ENCODE measurements around the gene SPNS3. TPM values are rescaled to one million over a fixed set of nuclear protein-coding genes. Genes with fewer than 3 reads are reported as not detected.
A peak's percentile ranks its signal among the peaks of the same experiment; 100 is the strongest.

SPNS3 gene
- polyA plus RNA-seq, 2 of the 4 experiments (the other 2 are of a cell fraction), result not detected

DNA sequence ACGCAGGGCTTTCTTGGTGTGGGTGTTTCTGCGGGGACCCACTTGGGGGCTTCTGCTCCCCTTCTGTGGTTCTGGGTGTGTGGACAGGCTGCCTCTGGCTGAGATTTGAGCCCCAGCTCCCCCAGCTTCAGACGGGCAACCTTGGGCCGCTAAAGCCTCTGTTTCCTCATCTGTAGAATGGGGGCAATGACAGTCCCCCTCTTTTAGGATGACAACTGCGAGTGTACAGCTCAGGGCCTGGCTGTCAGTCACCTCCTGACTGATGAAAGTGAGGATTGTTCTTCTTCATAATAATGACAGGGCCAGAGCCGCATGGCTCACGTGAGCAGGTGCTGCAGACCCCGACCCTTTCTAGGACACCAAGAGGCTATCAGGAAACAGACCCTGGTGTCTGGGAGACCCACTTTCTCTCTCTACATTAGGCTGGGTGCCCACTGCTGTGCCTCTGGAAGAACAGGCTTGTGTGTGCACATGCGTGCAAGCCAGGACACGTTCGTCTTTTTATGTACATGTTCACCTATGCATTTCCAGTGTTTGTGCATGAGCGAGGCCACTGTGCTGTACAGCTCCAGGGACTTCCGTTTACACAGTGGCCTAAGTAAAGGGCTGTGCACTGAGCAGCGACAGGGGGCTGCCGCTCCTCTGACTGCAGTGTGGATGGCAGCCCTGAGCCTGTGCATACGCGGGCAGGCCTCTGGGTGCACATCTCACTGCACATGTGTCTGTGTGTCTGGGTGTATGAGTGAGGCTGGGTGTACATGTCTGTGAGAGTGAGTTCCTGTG is 4.6 kb downstream of the SPNS3 start (continued):
- TF ChIP-seq CHD2 (IDR thresholded peaks at IDR 0.05; ENCODE audit: low read length, partially characterized antibody) (no peak), RNF2 (IDR thresholded peaks at IDR 0.05; ENCODE audit: borderline replicate concordance, low read depth) (no peak), BHLHE40 (IDR thresholded peaks at IDR 0.05; ENCODE audit: low read depth, low read length) (no peak)

DNA sequence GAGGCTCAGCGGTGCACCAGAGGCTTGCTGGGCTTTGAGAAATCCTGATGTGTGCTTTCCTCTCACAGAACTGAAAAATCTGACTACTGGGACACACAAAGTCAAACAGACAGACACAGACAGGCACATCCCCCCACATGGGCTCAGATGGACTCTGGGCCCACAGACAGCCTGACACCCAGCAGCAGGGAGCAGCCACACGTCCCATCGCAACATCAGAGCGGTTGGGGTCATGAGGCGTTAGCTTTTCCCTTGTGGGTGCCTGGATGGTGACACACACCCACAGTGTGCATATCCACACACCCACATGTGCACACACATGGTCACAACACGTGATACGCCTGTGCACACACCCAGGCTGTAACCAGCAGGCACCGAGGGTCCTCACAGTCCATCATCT is 6.3 kb downstream of the SPNS3 start:
- Histone ChIP-seq H3K4me1 (peaks cover 4% of the 10 kb centered on the region), H3K4me2 (no peak overlapping the region), H3K27ac (no peak overlapping the region), H3K9me3 (no peaks in the 10 kb centered on the region), H3K4me3 (no peak overlapping the region)
- ATAC-seq (no peak), FAIRE-seq (no peak), DNase-seq (ENCODE audit: low read depth in 1 of 2, low spot score in 1 of 2) (no peak)
- TF ChIP-seq NR3C1 (IDR thresholded peaks at IDR 0.05) (no peak), ZNF302 (CRISPR knock-in tag; IDR thresholded peaks at IDR 0.05) (no peak), EHMT2 (IDR thresholded peaks at IDR 0.05; ENCODE audit: low read depth) (no peak), JUN (IDR thresholded peaks at IDR 0.05) (no peak), EP300 (IDR thresholded peaks at IDR 0.05) (no peak), JUNB (IDR thresholded peaks at IDR 0.05) (no peak), ZC3H11A (IDR thresholded peaks at IDR 0.05) (no peak), KDM1A (IDR thresholded peaks at IDR 0.05; ENCODE audit: low read depth) (no peak), NFE2L2 (conservative IDR thresholded peaks at IDR 0.05; ENCODE audit: low read length) (no peak), HOXB13 (CRISPR knock-in tag; IDR thresholded peaks at IDR 0.05; ENCODE audit: low read depth) (no peak), POLR2A (IDR thresholded peaks at IDR 0.05; ENCODE audit: low read length) (no peak), TP53 (CRISPR knock-in tag; IDR thresholded peaks at IDR 0.05) (no peak), ZSCAN20 (CRISPR knock-in tag; IDR thresholded peaks at IDR 0.05) (no peak), CEBPB (IDR thresholded peaks at IDR 0.05) (no peak)
- TF ChIP-seq, protein P1, sequence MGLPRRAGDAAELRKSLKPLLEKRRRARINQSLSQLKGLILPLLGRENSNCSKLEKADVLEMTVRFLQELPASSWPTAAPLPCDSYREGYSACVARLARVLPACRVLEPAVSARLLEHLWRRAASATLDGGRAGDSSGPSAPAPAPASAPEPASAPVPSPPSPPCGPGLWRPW (IDR thresholded peaks at IDR 0.05), result no peak
- TF ChIP-seq, protein P2, sequence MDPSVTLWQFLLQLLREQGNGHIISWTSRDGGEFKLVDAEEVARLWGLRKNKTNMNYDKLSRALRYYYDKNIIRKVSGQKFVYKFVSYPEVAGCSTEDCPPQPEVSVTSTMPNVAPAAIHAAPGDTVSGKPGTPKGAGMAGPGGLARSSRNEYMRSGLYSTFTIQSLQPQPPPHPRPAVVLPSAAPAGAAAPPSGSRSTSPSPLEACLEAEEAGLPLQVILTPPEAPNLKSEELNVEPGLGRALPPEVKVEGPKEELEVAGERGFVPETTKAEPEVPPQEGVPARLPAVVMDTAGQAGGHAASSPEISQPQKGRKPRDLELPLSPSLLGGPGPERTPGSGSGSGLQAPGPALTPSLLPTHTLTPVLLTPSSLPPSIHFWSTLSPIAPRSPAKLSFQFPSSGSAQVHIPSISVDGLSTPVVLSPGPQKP (IDR thresholded peaks at IDR 0.05; ENCODE audit: low read depth, low read length), result no peak
- ChIA-PET CTCF (interaction anchor here (13.1 kb wide), 1 partner anchor 19 kb away, joined by 126 read pairs; no protein-coding TSS in a partner anchor), POLR2A (no interaction called here)
- 73% methylated on average over 7 of the region's 8 CpGs for WGBS (ENCODE audit: missing lambda C conversion rate)

DNA sequence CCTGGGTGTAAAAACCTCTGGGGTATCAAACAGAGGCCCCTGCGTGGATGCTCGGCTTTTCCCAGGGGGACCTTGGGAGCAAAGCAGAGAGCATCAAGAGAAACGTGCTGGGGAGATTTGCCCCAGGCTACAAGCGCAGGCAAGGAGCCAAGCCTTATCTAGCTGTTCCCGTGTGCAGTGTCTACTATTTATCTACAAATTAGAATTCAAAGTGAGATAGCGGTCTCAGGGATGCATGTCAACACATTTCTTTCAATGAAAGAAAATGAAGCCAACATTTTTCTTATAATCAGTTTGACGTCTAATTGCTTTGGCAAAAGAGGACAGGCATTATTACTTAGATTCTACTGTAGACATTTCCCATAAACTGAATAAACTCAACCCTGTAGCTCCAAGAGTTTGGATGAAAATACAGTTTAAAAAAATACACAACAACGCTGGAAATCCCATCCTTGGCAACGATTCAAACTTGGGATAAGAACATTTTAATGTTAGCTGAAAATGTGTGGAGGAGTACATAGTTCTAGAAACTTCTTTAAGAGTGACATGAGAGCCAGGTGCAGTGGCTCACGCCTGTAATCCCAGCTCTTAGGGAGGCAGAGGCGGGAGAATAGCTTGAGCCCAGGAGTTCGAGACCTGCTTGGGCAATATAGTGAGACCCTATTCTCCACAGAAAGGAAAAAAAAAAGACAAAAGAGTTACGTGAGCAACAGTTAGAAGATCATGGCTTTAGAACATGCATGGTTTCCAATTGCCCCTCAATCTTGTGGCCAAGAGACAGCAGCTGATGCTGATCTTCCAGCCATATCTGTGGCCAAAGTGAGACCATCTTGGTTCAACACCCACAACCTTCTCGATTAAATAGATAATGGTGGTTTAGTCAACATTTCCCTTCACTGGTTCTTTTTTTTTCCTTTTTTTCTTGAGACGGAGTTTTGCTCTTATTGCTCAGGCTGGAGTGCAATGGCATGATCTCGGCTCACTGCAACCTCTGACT is 7.2 kb downstream of the SPNS3 start:
- H3K4me3 ChIP-seq, result no peak overlapping the region
- H3K4me2 ChIP-seq, result no peak overlapping the region
- no peak for TF ChIP-seq MAZ (IDR thresholded peaks at IDR 0.05; ENCODE audit: borderline replicate concordance, low read depth, low read length)
- TF ChIP-seq HEYL (CRISPR knock-in tag; IDR thresholded peaks at IDR 0.05), result no peak
- TF ChIP-seq MYC (IDR thresholded peaks at IDR 0.05; ENCODE audit: borderline replicate concordance, low read length), result no peak
- TF ChIP-seq RARB (CRISPR knock-in tag; IDR thresholded peaks at IDR 0.05), result no peak
- TF ChIP-seq, protein P3, sequence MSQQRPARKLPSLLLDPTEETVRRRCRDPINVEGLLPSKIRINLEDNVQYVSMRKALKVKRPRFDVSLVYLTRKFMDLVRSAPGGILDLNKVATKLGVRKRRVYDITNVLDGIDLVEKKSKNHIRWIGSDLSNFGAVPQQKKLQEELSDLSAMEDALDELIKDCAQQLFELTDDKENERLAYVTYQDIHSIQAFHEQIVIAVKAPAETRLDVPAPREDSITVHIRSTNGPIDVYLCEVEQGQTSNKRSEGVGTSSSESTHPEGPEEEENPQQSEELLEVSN (IDR thresholded peaks at IDR 0.05; ENCODE audit: borderline replicate concordance, low read depth), result no peak
- no peak for TF ChIP-seq RCOR1 (IDR thresholded peaks at IDR 0.05; ENCODE audit: low read depth, low read length)
- FAIRE-seq (peak; percentile 18), ATAC-seq (no peak), DNase-seq (ENCODE audit: low read depth in 1 of 2, low spot score in 1 of 2) (no peak)
- CTCF ChIA-PET, result interaction anchor here (13.1 kb wide), 1 partner anchor 20 kb away, joined by 126 read pairs; no protein-coding TSS in a partner anchor
- H3K9me3 ChIP-seq, result no peaks in the 10 kb centered on the region
- POLR2A ChIA-PET, result no interaction called here
- WGBS (ENCODE audit: missing lambda C conversion rate), result 66% methylated on average over 16 of the region's 16 CpGs
- H3K4me1 ChIP-seq, result peaks cover 6% of the 10 kb centered on the region
- no peak overlapping the region for H3K27ac ChIP-seq

All from A549 (cell line).